WTC11 (cell line): ENCODE results near the gene FLT4.

Experiments used
- CTCF ChIP-seq: fragments of 200-600 bp; IDR thresholded peaks from 2 replicates; pipeline ENCODE4 v1.8.0; 2022; ENCODE audit warnings: antibody characterized with exemption
- GABPB1 ChIP-seq: sonication (generic); formaldehyde crosslinking; IDR thresholded peaks from 2 replicates; pipeline ENCODE4 v1.8.1; 2023; ENCODE audit warnings: mild to moderate bottlenecking, missing genetic modification reagents
- JUN ChIP-seq: sonication (generic); formaldehyde crosslinking; IDR thresholded peaks from 2 replicates; pipeline ENCODE4 v1.8.0; 2023; ENCODE audit warnings: mild to moderate bottlenecking, missing genetic modification reagents
- MAX ChIP-seq: sonication (generic); formaldehyde crosslinking; IDR thresholded peaks from 2 replicates; pipeline ENCODE4 v1.8.0; 2022; ENCODE audit warnings: mild to moderate bottlenecking, missing genetic modification reagents
- USF2 ChIP-seq: sonication (generic); formaldehyde crosslinking; IDR thresholded peaks from 2 replicates; pipeline ENCODE4 v1.8.1; 2023; ENCODE audit warnings: mild to moderate bottlenecking, missing genetic modification reagents, moderate library complexity
- ZNF121 ChIP-seq: sonication (generic); formaldehyde crosslinking; IDR thresholded peaks from 2 replicates; pipeline ENCODE4 v1.8.0; 2023; ENCODE audit warnings: missing genetic modification reagents
- TF ChIP-seq, protein P1 (sequence below): sonication (generic); formaldehyde crosslinking; IDR thresholded peaks from 2 replicates; pipeline ENCODE4 v1.8.1; 2023; ENCODE audit warnings: mild to moderate bottlenecking, missing genetic modification reagents, borderline replicate concordance

- TF ChIP-seq, protein P1, sequence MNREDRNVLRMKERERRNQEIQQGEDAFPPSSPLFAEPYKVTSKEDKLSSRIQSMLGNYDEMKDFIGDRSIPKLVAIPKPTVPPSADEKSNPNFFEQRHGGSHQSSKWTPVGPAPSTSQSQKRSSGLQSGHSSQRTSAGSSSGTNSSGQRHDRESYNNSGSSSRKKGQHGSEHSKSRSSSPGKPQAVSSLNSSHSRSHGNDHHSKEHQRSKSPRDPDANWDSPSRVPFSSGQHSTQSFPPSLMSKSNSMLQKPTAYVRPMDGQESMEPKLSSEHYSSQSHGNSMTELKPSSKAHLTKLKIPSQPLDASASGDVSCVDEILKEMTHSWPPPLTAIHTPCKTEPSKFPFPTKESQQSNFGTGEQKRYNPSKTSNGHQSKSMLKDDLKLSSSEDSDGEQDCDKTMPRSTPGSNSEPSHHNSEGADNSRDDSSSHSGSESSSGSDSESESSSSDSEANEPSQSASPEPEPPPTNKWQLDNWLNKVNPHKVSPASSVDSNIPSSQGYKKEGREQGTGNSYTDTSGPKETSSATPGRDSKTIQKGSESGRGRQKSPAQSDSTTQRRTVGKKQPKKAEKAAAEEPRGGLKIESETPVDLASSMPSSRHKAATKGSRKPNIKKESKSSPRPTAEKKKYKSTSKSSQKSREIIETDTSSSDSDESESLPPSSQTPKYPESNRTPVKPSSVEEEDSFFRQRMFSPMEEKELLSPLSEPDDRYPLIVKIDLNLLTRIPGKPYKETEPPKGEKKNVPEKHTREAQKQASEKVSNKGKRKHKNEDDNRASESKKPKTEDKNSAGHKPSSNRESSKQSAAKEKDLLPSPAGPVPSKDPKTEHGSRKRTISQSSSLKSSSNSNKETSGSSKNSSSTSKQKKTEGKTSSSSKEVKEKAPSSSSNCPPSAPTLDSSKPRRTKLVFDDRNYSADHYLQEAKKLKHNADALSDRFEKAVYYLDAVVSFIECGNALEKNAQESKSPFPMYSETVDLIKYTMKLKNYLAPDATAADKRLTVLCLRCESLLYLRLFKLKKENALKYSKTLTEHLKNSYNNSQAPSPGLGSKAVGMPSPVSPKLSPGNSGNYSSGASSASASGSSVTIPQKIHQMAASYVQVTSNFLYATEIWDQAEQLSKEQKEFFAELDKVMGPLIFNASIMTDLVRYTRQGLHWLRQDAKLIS (CRISPR knock-in tag): no peak
- TF ChIP-seq USF2 (CRISPR knock-in tag) (no peak), CTCF (no peak), JUN (CRISPR knock-in tag) (no peak), GABPB1 (CRISPR knock-in tag) (no peak), MAX (CRISPR knock-in tag) (no peak), ZNF121 (CRISPR knock-in tag) (no peak)
Observed at GRCh38 chr5:180658774-180659564, 9.6 kb upstream of the FLT4 start.
